ENCODE results near the gene ZNG1A. TPM values are rescaled to one million over a fixed set of nuclear protein-coding genes. Genes with fewer than 3 reads are reported as not detected.
A peak's percentile ranks its signal among the peaks of the same experiment; 100 is the strongest.
"Not testable (repeated sequence)": the region's sequence is repeated elsewhere in the genome, so short reads cannot be mapped to it uniquely, and the experiment has no call there.

The ZNG1A gene
- 10 to 100 TPM; 23.3 to 45.3 (median 40.6) TPM for total RNA-seq

DNA sequence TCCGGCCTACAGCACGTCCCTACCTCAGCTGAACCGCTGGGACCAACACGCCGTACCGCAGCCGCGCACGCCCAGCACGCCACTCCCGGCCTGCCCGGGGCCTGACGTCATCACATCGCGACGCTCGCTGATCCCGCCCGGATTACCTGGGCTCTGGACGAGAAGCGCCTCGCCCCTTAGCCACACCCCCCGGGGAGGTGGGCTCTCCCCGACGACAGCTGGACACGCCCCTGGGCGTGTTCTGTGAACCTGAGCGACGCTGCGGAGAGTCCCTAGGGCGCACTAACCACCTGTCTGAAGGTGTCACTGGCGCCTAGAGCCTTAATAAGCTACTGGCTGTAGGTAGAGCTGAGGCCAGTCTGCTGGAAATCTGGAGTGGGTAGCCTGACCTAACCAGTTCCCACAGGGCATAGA is at the start of gene ZNG1A:
ZNG1A (minus strand) TSS at position 87 of the 414 bp plus-strand sequence. CDS start 87 bp downstream, outside the sequence.
- H3K4me1 ChIP-seq; intact Hi-C loops (cut with DNase I; ENCODE audit: low total_unique reads); H3K27me3 ChIP-seq; H3K9me3 ChIP-seq; H3K36me3 ChIP-seq: not testable (repeated sequence)
- H3K4me3 ChIP-seq, result peak within 1 kb of the TSS in 1 of 2 donors; percentile 44
- DNase-seq, result peak in 1 of 2 donors; percentile 62
- H3K27ac ChIP-seq, result peak within 1 kb of the TSS in 1 of 2 donors; percentile 68

- Histone ChIP-seq H3K36me3 (no peaks in the 10 kb centered on the region), H3K4me1 (no peaks in the 10 kb centered on the region), H3K4me3 (no peak overlapping the region), H3K27me3 (no peaks in the 10 kb centered on the region), H3K27ac (no peak overlapping the region), H3K9me3 (no peaks in the 10 kb centered on the region)
- TF ChIP-seq CTCF (IDR thresholded peaks at IDR 0.05), result no peak
- TF ChIP-seq POLR2A (IDR thresholded peaks at IDR 0.05), result no peak
- DNase-seq, result no peak
- intact Hi-C loops (cut with DNase I; ENCODE audit: low total_unique reads), result no loop called here
These were observed 49.0 kb upstream of the ZNG1A start for GRCh38 chr9:227860-228259.

DNA sequence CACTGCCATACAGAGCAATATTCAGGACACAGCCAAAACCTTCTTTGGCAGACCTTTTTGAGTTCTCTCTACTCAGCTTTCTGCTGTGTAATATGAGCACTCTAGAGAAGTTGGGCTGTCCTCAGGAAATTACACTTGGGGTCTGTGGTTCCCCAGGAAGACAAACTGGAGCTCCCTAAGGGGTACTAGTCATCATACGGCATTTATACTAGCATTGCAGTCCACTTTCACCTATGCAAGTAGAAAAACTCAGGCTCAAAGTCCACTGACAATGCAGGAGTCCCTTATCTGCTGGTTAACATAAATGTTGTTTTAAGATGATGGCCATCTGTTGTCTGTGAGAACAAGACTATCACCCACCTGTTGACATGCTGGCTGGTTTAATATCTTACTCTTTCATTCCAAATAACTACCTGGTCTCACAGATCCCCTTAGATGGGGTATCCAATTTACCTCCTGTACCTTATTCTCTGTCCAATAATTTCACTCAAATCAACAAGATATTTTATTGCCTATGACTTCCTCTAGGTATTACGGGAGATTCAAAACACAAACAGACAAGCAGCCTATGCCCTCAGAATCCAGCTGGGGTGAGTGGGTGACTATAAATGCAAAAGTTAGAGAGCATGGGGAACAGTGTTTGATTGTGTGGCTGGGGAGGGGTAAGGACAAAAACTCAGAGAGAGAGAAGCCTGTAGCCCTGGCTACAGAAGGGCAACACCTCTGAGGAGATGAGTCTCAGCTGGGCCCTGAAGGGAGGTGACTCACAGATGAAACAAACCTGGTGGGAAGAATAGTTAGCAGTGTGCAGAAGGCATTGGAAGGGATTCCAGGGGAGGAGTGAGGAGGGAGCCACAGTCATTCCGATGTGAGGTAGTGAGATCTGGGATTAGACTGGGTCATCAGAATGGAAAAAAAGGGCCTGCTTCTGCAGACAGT is 46.0 kb upstream of the ZNG1A start:
- no peak overlapping the region for H3K27ac ChIP-seq
- no peak overlapping the region for H3K4me3 ChIP-seq
- DNase-seq, result no peak
- TF ChIP-seq CTCF (IDR thresholded peaks at IDR 0.05), result no peak
- no peak for TF ChIP-seq POLR2A (IDR thresholded peaks at IDR 0.05)
- no peaks in the 10 kb centered on the region for H3K4me1 ChIP-seq
- H3K27me3 ChIP-seq, result peaks cover 0 to 4% of the 10 kb centered on the region in 2 donors
- H3K36me3 ChIP-seq, result no peaks in the 10 kb centered on the region
- H3K9me3 ChIP-seq, result no peaks in the 10 kb centered on the region
- intact Hi-C loops (cut with DNase I; ENCODE audit: low total_unique reads), result no loop called here

- Histone ChIP-seq H3K27me3 (peaks cover 0 to 4% of the 10 kb centered on the region in 2 donors), H3K9me3 (no peaks in the 10 kb centered on the region), H3K36me3 (no peaks in the 10 kb centered on the region), H3K4me3 (no peak overlapping the region), H3K4me1 (no peaks in the 10 kb centered on the region), H3K27ac (no peak overlapping the region)
- TF ChIP-seq CTCF (IDR thresholded peaks at IDR 0.05) (no peak), POLR2A (IDR thresholded peaks at IDR 0.05) (no peak)
- DNase-seq, result no peak
- intact Hi-C loops (cut with DNase I; ENCODE audit: low total_unique reads), result no loop called here
These were observed 45.2 kb upstream of the ZNG1A start for GRCh38 chr9:224026-224425.

DNA sequence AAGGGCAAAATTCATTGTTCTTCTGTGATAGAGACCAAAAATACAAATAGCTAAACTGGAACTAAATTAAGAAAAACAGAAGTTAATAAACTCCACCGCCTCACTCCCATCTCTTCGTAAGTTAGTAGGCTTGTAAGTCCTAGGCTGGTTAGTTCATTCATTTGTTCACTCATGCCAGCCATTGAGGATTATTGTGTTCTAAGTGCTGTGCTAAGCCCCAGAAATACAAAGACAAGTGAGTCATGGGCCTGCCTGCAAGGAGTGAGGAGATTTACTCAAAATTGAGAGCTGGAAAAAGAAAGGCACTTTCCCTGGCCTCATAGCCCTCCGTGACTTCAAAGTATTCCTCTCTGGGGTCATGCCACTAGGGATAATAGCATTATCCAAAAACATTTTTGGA is 44.3 kb upstream of the ZNG1A start:
- H3K27ac ChIP-seq, result no peak overlapping the region
- H3K36me3 ChIP-seq, result no peaks in the 10 kb centered on the region
- intact Hi-C loops (cut with DNase I; ENCODE audit: low total_unique reads), result no loop called here
- TF ChIP-seq CTCF (IDR thresholded peaks at IDR 0.05) (no peak), POLR2A (IDR thresholded peaks at IDR 0.05) (no peak)
- H3K4me1 ChIP-seq, result no peaks in the 10 kb centered on the region
- H3K4me3 ChIP-seq, result no peak overlapping the region
- no peak for DNase-seq
- H3K9me3 ChIP-seq, result no peaks in the 10 kb centered on the region
- H3K27me3 ChIP-seq, result peaks cover 0 to 4% of the 10 kb centered on the region in 2 donors

Data from uterus (tissue), 4 donors.